NCI-H146 treated with DMSO at 0.1 percent for 48 hours (cell line): Measurements from ENCODE around the gene FGGY.
A peak's percentile ranks its signal among the peaks of the same experiment; 100 is the strongest.
"Not testable (repeated sequence)": the region's sequence is repeated elsewhere in the genome, so short reads cannot be mapped to it uniquely, and the experiment has no call there.

Source experiments
- DNase-seq: peaks from one replicate; lab custom pipeline; 2025; ENCODE audit not compliant: unreplicated experiment; lab: John Stamatoyannopoulos, UW

FGGY gene, protein sequence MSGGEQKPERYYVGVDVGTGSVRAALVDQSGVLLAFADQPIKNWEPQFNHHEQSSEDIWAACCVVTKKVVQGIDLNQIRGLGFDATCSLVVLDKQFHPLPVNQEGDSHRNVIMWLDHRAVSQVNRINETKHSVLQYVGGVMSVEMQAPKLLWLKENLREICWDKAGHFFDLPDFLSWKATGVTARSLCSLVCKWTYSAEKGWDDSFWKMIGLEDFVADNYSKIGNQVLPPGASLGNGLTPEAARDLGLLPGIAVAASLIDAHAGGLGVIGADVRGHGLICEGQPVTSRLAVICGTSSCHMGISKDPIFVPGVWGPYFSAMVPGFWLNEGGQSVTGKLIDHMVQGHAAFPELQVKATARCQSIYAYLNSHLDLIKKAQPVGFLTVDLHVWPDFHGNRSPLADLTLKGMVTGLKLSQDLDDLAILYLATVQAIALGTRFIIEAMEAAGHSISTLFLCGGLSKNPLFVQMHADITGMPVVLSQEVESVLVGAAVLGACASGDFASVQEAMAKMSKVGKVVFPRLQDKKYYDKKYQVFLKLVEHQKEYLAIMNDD

DNA sequence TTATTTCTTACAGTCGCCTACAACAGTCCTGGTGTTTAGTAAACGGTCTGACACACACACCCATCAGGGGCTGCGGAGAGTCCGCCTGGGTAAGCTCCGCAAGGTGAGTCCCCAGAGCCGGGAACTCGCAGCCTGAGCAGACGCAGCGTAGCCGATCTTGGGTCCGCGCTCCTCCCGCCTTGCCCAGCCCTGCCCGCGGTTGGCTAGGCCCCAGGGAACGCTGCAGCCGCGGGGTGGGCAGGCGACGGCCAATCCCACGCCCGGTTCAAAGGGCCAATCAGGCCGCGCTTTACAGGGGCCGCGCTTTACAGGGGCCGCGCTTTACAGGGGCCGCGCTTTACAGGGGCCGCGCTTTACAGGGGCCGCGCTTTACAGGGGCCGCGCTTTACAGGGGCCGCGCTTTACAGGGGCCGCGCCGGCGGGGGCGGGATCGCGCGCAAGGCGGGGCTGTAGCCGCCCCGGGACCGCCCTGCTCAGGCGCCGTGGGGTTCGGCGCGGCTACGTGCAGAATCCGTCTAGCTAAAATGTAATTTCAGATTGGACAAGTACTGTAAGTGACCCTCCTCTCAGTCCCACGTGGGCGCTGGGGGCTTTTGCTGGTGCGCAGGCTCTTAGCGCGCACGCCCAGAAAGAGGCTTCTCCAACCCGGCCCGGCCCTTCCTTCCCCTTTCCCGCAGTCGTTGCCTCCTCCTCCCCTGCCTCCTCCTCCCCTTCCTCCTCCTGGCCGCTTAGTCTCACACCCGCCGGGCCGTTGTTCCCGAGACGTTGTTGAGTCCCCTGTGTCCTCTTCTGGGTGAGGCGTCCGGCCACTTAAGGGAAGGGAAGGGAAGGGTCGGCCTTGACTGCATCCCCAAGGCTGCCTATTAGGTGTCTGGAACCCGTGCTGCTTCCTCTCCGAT is at the start of gene FGGY:
FGGY (plus strand) TSS at position 737 of the 899 bp plus-strand sequence. CDS start 24,456 bp downstream, outside the sequence.
- DNase-seq: peak; percentile 95

GRCh38 chr1:59248758-59249157 is 48.1 kb upstream of the FGGY start:
- no peak for DNase-seq

- no peak for DNase-seq
These were observed 47.3 kb upstream of the FGGY start for GRCh38 chr1:59249396-59250137.

GRCh38 chr1:59251061-59251460 is 45.8 kb upstream of the FGGY start:
- DNase-seq: not testable (repeated sequence)

GRCh38 chr1:59256429-59256828 is 40.5 kb upstream of the FGGY start:
- DNase-seq: not testable (repeated sequence)

- no peak for DNase-seq
These were observed 38.4 kb upstream of the FGGY start for GRCh38 chr1:59258412-59259032.

DNA sequence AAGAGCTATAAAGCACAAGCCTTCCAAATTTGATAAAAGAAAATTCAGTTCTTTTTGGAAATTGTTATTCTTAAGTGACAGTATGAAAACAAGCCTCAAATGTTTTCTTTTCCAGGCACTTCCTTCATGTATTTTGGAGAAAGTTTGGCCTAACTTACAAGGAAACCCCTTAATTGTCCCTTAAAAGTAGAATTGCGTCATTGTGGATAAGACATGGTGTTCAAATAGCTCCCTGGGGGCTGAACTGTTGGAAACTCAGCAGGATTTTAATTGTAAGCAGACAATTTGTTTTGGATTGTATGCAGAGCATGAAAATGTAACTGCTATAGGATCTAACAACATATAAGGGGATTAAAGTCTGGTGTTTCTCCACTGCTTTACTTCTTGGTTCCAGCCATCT is 35.4 kb upstream of the FGGY start:
- DNase-seq: peak; percentile 15

GRCh38 chr1:59262631-59263030 is 34.3 kb upstream of the FGGY start:
- no peak for DNase-seq

DNA sequence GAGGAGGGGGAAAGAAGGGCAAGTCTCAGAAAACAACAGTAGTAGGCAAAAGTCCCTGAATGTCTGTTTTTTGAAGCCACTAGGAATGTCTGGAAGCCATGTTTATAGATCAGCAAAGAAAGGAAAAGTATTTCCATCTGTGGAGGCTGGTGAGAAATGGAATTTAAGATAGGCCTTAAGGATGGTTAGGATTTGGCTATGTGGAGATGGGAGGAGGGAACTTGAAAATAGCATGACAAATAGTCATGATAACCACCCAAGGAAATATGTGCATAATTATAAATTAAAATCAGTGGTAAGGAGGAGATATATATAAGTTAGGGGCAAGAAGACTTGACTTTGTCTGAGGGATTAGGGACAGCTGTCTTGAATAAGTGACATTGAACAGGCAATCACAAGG is 33.8 kb upstream of the FGGY start:
- DNase-seq: no peak

- no peak for DNase-seq
These were observed 31.3 kb upstream of the FGGY start for GRCh38 chr1:59265622-59266021.

DNA sequence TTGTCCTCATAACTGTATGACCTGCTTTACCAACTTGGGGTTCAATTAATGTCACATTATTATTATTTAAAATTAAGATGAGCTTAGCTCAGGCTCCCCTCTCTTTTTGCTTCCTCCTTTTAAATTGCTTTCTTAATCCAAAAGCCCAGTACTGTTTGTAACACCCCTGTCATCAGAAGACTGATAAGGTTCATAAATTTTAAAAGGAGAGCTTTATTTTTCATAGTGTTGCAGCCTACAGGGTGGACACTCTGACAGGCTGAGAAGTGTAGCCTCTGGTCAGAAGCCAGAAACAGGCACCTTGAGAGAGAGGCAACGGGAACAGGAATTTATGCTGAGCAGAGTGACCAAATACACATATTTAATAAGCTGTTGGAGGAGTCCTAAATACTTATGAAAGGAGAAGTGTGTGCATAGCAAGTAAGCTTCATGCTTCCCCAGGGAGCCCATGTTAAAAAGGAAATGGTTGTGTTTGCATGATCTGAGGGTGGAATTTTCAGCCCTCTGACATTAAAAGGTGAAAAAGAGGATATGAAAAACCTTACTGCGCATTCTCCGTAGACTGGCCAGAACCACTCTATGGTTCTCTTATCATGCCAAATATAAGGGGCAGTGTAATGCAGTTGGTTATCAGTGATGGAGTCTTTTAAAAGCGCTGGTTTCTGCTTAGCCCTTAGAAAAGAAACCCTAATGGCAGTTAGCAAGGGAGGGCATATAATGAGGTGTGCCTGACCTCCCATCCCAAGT is 30.5 kb upstream of the FGGY start:
- no peak for DNase-seq

DNA sequence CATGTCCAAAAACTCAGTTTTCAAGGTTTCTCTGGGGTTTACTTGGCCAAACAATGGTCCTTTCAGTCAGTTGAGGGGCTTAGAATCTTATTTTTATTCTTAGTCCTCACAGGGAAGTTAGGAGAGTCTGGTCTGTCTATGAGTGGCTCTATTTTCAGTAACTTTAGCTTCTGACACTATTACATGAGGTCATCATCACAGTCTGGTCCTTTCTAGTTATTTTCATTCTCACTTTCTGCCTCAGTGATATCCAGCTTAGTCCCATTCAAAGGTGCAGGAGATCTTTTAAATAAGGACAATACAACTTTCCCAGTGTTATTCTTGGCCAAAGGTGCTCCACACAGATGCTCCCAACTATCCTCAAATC is 30.0 kb upstream of the FGGY start:
- no peak for DNase-seq

GRCh38 chr1:59268406-59268805 is 28.5 kb upstream of the FGGY start:
- no peak for DNase-seq

GRCh38 chr1:59271561-59272260 is 25.2 kb upstream of the FGGY start:
- no peak for DNase-seq

- no peak for DNase-seq
These were observed 24.4 kb upstream of the FGGY start for GRCh38 chr1:59272507-59272906.

- no peak for DNase-seq
These were observed 20.4 kb upstream of the FGGY start for GRCh38 chr1:59276439-59276851.

DNA sequence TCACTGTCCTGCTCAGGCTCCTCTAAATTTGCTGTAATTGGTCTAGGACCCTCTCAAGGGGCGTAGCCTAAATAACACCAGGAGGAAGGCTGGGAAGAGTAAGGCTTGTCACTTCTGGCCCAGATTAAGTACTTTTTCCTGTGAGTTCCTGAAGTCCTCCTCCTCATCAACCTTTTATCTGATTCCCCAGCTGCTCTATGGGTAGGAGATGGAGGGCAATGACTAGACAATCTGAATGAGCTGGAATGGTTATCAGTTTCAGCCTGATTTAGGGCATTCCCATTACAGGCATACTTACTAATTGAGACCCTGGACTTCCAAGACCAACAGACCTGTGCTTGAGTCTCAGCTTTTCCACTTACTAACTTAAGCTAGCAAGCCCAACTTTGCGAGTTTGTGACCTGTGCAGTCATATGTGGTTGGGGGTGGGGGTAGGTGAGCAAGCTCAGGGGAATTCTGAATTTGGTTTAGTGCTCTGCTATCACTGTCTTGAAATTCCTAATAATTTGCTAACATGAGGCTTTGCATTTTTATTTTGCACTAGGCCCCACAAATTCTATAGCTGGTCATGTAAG is 18.0 kb upstream of the FGGY start:
- DNase-seq: no peak

GRCh38 chr1:59279645-59280044 is 17.2 kb upstream of the FGGY start:
- DNase-seq: no peak

DNA sequence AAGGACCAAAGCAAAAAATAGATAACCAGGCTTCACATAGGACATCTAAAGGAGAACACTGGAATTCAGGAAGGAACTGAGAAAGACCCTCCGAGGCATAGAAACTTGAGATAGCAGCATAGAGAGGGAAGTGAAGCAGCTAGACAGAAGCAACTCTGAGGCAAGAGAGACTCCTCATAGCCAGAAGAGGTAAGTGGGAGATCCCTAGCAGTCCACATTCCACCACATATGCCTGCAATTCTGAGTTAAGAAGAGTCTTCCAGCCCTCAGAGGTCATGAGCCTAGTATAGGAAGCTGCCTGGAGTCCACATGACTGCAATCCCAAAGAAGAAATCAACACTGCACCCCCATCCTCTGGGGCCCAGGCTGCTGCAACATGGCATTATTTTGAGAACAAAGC is 13.9 kb upstream of the FGGY start:
- DNase-seq: no peak
